ENCODE data around the gene DHX35. TPM values are rescaled to one million over a fixed set of nuclear protein-coding genes. Genes with fewer than 3 reads are reported as not detected.

DHX35 gene
- polyA plus RNA-seq, 1 donor from 2014 or later = 5.9 TPM

DNA sequence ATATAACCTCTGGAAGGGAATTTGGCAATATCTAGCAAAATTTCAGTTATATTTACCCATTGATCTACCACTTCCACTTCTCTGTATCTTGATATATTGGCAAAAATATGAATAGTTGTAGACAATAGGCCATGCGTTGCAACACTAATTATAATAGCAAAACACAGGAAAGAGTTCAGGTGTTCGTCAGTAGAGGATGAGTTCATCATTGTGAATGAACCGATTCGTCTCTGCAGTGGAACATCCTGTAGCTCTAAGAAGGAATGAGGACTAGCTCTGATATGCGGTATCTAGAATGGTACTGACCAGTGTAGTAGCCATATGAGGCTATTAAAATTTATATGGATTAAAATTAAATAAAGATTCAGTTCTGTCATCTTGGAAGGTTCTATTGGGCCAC is 27.6 kb upstream of the DHX35 start:
- no peak overlapping the region for H3K4me3 Mint-ChIP-seq
- H3K36me3 Mint-ChIP-seq = no peaks in the 10 kb centered on the region
- no peak overlapping the region for H3K27ac Mint-ChIP-seq
- no peaks in the 10 kb centered on the region for H3K9me3 Mint-ChIP-seq
- H3K27me3 Mint-ChIP-seq = no peaks in the 10 kb centered on the region
- H3K4me1 Mint-ChIP-seq = peaks cover 5 to 14% (median 8%) of the 10 kb centered on the region in 3 donors

DNA sequence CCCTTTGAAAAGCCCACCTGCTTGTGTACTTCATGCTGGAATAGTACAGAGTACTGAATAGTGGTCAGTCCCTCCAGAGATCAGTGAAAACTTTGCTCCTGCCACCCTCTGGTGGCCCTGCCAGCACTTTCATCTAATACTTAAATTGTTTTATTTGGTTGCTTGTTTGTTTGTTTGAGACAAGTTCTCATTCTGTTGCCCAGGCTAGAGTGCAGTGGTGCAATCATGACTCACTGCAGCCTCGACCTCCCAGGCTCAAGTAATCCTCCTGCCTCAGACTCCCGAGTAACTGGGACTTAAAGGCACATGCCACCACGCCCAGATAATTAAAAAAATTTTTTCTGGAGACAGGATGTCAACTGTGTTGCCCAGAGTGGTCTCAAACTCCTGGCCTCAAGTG is 26.9 kb upstream of the DHX35 start:
- peaks cover 0 to 11% (median 5%) of the 10 kb centered on the region in 3 donors for H3K4me1 Mint-ChIP-seq
- no peaks in the 10 kb centered on the region for H3K27me3 Mint-ChIP-seq
- peaks cover 2% of the 10 kb centered on the region for H3K36me3 Mint-ChIP-seq
- no peaks in the 10 kb centered on the region for H3K9me3 Mint-ChIP-seq
- H3K27ac Mint-ChIP-seq = no peak overlapping the region
- no peak overlapping the region for H3K4me3 Mint-ChIP-seq

DNA sequence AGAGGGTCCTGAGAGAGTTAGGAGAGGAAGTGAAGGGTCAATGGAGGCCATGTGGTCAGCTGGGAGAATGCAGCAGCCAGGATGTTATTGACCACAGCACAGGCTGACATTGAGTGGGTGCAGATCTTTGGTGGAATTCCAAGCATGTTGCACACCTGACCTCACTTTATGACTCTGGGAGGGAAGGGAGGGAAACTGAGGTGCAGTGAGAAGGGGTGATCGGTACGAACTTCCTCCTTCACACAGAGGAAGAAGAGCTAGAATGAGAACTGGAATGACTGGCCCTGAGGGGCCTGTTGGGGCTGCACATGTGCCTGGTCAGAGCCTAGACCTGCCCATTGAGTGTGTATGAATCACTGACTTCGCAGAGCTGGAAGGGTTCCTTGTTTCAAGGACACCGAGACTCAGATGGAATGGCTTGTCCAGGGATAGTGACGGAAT is 26.2 kb upstream of the DHX35 start:
- peaks cover 0 to 11% (median 5%) of the 10 kb centered on the region in 3 donors for H3K4me1 Mint-ChIP-seq
- H3K36me3 Mint-ChIP-seq = peaks cover 2% of the 10 kb centered on the region
- H3K4me3 Mint-ChIP-seq = no peak overlapping the region
- H3K27ac Mint-ChIP-seq = no peak overlapping the region
- no peaks in the 10 kb centered on the region for H3K9me3 Mint-ChIP-seq
- no peaks in the 10 kb centered on the region for H3K27me3 Mint-ChIP-seq

DNA sequence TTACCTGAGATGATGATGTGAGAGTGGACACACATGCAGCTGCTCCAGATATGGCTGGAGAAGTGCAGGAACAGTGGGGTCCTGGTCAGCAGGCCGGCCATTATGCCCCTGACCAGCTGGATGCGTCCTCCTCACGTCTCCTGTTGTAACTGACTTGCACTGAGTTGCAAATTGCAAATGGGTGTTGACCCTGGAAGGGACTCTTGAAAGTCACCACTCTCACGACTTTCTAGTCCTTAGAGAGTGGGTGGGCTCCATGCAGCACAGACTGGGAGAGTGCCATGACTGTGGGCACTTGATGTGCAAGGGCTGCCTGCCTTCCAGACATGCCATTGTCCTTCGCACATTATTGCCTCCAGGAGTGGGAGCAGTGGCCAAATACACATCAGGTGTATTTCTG is 25.1 kb upstream of the DHX35 start:
- peaks cover 2% of the 10 kb centered on the region for H3K36me3 Mint-ChIP-seq
- peaks cover 0 to 11% (median 5%) of the 10 kb centered on the region in 3 donors for H3K4me1 Mint-ChIP-seq
- H3K27ac Mint-ChIP-seq = peak overlapping the region in 1 of 3 donors; percentile 63
- no peaks in the 10 kb centered on the region for H3K9me3 Mint-ChIP-seq
- H3K4me3 Mint-ChIP-seq = peak overlapping the region in 1 of 4 donors; percentile 32
- H3K27me3 Mint-ChIP-seq = no peaks in the 10 kb centered on the region

DNA sequence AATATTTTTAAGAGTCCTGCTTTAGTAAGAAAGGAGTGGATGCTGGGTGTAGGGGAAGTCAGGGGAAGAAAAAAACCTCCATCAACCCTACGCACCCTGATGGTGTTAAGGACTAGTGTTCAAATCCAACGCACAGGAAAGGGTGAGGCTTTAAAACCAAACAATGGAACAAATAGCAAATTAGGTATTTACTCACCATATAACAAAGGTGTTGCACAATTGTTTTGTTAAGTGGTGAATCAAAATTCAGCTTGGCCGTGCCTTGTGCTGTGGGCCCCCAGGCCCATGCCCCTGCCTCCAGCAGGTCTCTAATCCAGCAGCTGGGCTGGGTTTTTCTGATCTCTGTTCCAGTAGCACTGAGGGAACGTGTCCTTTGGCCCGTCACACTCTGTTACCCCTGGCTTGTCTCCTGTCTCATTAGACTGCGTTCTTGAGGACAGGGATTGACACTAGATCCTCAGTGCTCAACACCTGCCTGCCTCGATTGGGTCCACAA is 24.1 kb upstream of the DHX35 start:
- H3K27me3 Mint-ChIP-seq = no peaks in the 10 kb centered on the region
- H3K9me3 Mint-ChIP-seq = no peaks in the 10 kb centered on the region
- H3K4me3 Mint-ChIP-seq = no peak overlapping the region
- no peak overlapping the region for H3K27ac Mint-ChIP-seq
- H3K36me3 Mint-ChIP-seq = peaks cover 2% of the 10 kb centered on the region
- peaks cover 0 to 9% (median 5%) of the 10 kb centered on the region in 3 donors for H3K4me1 Mint-ChIP-seq

DNA sequence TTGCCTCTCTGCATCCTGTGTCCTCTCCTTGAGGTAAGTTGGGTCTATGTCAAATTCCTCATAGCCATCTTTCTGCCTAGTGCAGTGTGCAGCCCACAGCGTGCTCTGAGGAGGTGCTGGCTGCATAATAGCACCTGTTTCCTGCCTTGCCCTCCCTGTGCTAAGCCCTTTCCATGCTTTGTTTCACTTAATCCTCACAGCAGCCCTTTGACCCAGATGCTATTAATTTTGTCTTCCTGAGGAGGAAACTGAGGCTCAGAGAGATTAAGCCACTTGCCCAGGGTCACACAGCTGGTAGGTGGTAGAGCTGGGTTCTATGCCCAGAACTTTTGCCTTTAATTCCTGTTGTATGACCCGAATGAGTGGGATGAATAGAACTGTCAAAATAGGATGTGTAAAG is 22.5 kb upstream of the DHX35 start:
- H3K27ac Mint-ChIP-seq = peak overlapping the region in 1 of 3 donors; percentile 57

DNA sequence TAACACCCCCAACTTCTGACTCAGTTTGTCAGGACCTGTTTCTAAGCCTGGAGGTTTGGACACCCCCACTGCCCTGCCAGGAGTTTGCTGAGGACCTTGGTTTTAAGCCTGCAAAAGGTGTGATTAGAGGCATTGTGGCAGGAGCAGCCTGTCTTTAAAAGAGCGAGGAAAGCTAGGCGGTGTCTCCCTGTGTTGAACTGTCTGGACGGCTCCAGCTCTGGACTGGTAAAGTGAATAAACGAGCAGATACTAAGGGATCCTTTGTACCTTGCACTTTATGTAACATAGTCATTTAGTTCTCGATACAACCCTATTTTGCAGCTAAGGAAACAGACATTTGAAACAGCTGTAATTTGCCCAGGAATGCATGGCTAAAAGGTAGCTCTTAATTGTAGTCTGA is 21.5 kb upstream of the DHX35 start:
- peaks cover 0 to 9% (median 5%) of the 10 kb centered on the region in 3 donors for H3K4me1 Mint-ChIP-seq
- no peaks in the 10 kb centered on the region for H3K27me3 Mint-ChIP-seq
- no peak overlapping the region for H3K4me3 Mint-ChIP-seq
- no peaks in the 10 kb centered on the region for H3K9me3 Mint-ChIP-seq
- H3K36me3 Mint-ChIP-seq = peaks cover 2% of the 10 kb centered on the region
- no peak overlapping the region for H3K27ac Mint-ChIP-seq

More for the DNA sequence above, 22.5 kb upstream of the DHX35 start:
- Mint-ChIP-seq H3K9me3 (no peaks in the 10 kb centered on the region), H3K36me3 (peaks cover 2% of the 10 kb centered on the region), H3K4me1 (peaks cover 0 to 9% (median 5%) of the 10 kb centered on the region in 3 donors), H3K4me3 (no peak overlapping the region), H3K27me3 (no peaks in the 10 kb centered on the region)

DNA sequence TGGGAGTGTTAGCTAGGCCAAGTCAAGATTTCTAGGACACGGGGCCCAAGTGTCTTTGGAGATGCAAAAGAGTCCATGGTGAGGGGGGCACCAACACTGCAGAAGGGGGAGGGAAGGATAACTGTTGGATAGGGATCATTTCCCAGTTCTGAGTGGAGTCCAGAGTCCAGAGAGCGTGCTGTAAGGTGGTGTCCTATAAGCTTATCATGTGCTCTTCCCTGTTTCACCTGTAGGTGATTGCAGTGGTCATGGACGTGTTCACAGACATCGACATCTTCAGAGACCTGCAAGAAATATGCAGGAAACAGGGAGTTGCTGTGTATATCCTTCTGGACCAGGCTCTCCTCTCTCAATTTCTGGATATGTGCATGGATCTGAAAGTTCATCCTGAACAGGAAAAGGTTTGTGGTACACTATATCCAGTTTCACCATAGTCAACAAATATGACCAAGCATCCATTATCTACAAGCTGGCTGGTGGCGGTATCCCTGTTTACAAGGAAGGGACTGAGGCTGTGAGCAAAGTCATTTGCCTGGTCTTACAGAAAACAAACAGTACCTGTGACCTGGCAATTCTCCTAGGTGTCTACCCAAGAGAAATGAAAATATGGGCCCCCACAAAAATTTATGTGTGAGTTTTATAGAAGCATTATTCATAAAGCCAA is 20.3 kb upstream of the DHX35 start:
- Mint-ChIP-seq H3K4me3 (no peak overlapping the region), H3K4me1 (peaks cover 0 to 7% (median 5%) of the 10 kb centered on the region in 3 donors), H3K27ac (no peak overlapping the region)

DNA sequence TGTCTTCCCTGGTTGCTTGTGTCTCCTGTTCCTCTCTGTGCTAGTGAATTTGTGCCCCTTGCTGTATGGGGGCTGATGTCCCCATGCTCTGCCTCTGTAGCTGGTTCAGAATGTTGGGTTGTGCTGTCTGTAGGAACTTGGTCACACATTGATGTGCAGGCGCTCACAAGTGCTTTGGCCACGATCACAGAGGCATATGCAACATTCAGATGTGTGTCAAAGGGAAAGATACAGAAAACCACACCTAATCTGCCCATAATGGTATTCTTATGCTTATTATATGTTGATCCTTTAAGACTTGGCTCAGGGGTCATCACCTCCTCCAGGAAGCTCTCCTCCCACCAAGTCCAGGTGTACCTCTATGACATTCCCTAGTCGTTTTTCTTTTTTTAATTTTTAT is 17.1 kb upstream of the DHX35 start:
- Mint-ChIP-seq H3K9me3 (no peaks in the 10 kb centered on the region), H3K27ac (peak overlapping the region in 1 of 3 donors; percentile 43), H3K4me1 (no peaks in the 10 kb centered on the region), H3K27me3 (no peaks in the 10 kb centered on the region), H3K4me3 (no peak overlapping the region), H3K36me3 (no peaks in the 10 kb centered on the region)

More for the DNA sequence above, 20.3 kb upstream of the DHX35 start:
- Mint-ChIP-seq H3K9me3 (no peaks in the 10 kb centered on the region), H3K27me3 (no peaks in the 10 kb centered on the region), H3K36me3 (peaks cover 2% of the 10 kb centered on the region)

DNA sequence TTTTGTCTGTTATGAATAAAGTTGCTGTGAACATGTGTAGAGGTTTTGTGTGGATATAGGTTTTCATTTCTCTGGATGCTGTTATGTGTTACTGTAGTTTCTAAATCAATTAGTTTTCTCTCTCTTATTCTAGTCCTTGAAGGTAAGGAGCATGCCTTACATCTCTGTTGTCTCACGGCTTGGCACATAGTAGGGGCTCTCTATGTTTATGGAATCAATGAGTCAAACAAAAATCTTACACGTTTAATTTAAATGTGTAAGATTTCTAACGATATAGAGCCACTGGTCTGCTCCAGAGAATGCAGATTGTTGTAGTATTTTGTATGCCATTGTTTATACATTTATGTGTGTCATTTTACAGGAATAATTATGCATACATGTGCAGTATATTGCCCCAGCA is 15.3 kb upstream of the DHX35 start:
- H3K36me3 Mint-ChIP-seq = no peaks in the 10 kb centered on the region
- H3K27ac Mint-ChIP-seq = no peak overlapping the region
- no peaks in the 10 kb centered on the region for H3K9me3 Mint-ChIP-seq
- H3K4me1 Mint-ChIP-seq = no peaks in the 10 kb centered on the region
- no peak overlapping the region for H3K4me3 Mint-ChIP-seq
- H3K27me3 Mint-ChIP-seq = no peaks in the 10 kb centered on the region

DNA sequence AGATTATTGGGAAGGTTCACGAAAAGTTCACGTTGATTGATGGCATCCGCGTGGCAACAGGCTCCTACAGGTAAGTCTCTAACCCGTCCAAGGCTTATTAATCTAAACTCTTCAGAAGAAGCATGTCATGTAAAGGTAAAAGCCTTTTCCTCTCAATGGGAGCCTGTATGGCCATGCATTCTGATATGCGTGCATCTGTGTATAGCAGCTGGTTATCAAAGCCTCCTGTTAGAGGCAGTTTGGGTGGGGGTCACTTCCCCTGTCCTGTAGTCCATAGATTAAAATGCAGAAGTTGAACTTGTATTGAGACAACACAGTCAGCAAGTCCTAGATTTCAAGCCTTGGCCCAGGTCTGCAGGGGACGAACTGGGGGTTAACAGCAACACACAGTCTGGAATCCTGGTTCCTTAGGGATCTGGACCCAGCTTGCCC is 14.2 kb upstream of the DHX35 start:
- no peak overlapping the region for H3K4me3 Mint-ChIP-seq
- no peaks in the 10 kb centered on the region for H3K27me3 Mint-ChIP-seq
- H3K27ac Mint-ChIP-seq = no peak overlapping the region

DNA sequence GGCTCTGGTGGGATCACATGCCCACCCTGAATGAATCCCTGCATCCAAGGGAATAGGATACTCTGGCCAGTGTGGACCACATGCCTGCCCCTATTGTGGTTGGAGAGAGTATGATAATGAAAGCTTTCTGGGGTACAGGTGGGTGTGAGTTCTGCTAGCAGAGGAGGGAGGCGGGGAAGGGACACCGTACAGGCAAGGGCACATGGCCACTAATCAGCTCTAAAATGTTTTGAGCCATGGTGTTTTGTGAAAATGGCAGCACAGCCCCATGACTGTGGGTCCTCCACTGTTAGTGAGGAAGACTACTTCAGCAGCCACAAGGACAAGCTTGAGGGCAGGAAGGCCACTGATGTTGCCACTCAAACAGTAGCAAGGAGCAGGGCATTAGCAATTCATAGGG is 11.9 kb upstream of the DHX35 start:
- Mint-ChIP-seq H3K27ac (no peak overlapping the region), H3K4me1 (no peaks in the 10 kb centered on the region), H3K36me3 (no peaks in the 10 kb centered on the region), H3K4me3 (no peak overlapping the region), H3K27me3 (no peaks in the 10 kb centered on the region), H3K9me3 (no peaks in the 10 kb centered on the region)

More for the DNA sequence above, 14.2 kb upstream of the DHX35 start:
- Mint-ChIP-seq H3K4me1 (no peaks in the 10 kb centered on the region), H3K36me3 (no peaks in the 10 kb centered on the region), H3K9me3 (no peaks in the 10 kb centered on the region)

DNA sequence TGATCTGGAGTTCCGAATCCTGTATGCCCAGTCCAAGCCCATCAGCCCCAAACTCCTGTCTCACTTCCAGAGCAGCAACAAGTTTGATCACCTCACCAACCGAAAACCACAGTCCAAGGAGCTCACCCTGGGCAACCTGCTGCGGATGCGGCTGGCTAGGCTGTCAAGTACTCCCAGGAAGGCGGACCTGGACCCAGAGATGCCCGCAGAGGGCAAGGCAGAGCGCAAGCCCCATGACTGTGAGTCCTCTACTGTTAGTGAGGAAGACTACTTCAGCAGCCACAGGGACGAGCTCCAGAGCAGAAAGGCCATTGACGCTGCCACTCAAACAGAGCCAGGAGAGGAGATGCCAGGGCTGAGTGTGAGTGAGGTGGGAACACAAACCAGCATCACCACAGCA is 10.5 kb upstream of the DHX35 start:
- H3K9me3 Mint-ChIP-seq = no peaks in the 10 kb centered on the region
- no peaks in the 10 kb centered on the region for H3K4me1 Mint-ChIP-seq
- H3K36me3 Mint-ChIP-seq = no peaks in the 10 kb centered on the region
- no peak overlapping the region for H3K4me3 Mint-ChIP-seq
- no peaks in the 10 kb centered on the region for H3K27me3 Mint-ChIP-seq
- H3K27ac Mint-ChIP-seq = no peak overlapping the region

DNA sequence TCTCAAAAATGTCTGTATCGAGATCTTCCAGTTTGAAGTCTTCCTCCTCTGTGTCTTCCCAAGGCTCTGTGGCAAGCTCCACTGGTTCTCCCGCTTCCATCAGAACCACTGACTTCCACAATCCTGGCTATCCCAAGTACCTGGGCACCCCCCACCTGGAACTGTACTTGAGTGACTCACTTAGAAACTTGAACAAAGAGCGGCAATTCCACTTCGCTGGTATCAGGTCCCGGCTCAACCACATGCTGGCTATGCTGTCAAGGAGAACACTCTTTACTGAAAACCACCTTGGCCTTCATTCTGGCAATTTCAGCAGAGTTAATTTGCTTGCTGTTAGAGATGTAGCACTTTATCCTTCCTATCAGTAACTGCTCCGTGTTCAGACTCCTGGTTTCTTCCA is 10.0 kb upstream of the DHX35 start:
- Mint-ChIP-seq H3K36me3 (no peaks in the 10 kb centered on the region), H3K27ac (no peak overlapping the region), H3K4me1 (no peaks in the 10 kb centered on the region), H3K4me3 (no peak overlapping the region), H3K9me3 (no peaks in the 10 kb centered on the region), H3K27me3 (no peaks in the 10 kb centered on the region)

DNA sequence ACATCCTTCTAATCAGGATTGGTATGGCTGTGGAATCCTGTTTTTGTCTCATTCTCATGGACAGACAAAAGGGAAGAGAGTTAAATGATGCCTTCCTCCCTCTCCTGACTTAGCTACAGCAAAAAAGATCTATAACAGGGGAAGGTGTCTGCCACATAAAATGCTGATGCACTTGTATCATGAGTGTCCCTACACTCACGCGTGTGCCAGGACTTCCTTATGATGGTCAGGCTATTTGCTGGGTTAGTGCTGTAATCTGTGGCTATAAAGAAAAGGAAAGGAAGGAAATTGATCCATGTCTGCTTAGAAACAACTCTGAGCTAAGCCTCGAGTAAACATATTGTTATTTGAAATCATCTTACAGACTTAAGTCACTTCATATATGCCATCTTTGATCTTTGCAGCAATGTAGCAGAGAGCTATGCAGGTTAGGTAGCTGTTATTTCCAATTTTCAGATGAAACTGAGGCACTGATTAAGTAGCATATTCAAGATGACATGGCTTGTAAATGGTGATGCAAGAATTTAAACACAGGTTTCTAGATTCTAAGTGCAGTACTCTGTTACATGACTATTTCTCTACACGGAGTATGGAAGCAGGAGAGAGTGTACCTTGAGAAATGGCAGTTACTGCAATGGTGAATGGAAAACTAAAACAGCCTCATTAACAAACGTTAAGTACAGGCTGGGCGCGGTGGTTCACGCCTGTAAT is 8.4 kb upstream of the DHX35 start:
- Mint-ChIP-seq H3K27ac (peak overlapping the region in 1 of 3 donors; percentile 16), H3K36me3 (no peaks in the 10 kb centered on the region), H3K9me3 (no peaks in the 10 kb centered on the region), H3K4me3 (no peak overlapping the region), H3K27me3 (no peaks in the 10 kb centered on the region), H3K4me1 (no peaks in the 10 kb centered on the region)
